ENCODE measurements around the gene SLC1A2. TPM values are rescaled to one million over a fixed set of nuclear protein-coding genes. Genes with fewer than 3 reads are reported as not detected.
A peak's percentile ranks its signal among the peaks of the same experiment; 100 is the strongest.

SLC1A2 gene
- total RNA-seq, 1 experiment from 2014 or later, result not detected

DNA sequence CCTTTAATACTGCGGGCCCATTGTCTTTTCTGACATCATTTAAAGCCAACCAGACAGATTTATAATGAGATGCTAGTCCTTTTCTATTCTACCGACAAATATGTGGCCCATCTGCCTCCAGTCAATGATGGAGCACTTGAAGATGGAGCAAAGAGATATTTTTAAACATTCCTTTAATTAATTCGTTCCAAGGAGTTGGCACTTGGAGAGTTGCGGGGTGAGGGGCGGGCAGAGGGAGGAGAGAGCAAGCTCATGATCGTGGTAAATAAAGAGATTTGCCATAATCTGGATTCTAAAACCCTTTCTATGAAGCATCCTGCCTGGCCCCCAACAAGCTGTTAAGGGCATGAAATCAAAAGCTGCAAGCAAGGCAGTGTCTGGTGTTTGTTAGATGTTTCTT is 5.0 kb downstream of the SLC1A2 start:
- DNase-seq (ENCODE audit: low spot score), result no peak

DNA sequence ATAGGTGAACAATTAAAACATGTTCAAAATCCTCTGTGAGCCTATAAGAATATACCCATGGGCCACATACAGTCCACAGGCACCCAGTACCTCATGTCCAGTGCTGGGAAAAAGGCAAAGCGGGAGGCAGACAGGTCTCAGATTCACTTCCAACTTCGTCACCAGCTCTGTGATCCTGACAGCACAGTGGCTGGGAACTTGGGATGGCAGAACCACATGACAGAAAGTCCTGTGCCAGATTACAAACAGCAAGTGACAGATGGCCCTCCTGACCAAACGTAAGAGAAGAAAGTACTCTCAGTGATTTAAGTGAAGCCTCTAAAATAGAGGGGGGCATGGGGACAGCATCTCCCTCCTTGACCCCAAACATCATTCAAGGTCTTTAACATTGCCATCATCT is 5.8 kb downstream of the SLC1A2 start:
- no peak for DNase-seq (ENCODE audit: low spot score)

DNA sequence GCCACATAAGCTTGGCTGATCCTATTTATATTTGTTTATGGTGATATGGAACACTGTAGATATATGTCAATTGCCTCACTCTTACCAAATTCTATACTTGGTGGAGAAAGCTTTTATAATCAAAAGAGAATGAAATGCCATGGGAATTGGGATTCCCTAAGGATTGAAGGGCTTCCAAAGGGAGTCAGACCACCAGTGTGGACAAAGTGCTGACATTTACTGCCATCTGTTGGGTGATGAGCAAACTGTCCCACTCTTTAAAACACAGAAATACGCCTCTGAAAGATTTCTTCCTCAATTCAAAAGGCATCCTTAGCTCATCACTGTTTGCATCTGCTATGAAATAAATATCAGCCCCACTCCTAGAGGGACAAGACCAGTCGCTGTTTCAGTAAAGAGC is 7.1 kb downstream of the SLC1A2 start:
- DNase-seq (ENCODE audit: low spot score), result peak; percentile 55

DNA sequence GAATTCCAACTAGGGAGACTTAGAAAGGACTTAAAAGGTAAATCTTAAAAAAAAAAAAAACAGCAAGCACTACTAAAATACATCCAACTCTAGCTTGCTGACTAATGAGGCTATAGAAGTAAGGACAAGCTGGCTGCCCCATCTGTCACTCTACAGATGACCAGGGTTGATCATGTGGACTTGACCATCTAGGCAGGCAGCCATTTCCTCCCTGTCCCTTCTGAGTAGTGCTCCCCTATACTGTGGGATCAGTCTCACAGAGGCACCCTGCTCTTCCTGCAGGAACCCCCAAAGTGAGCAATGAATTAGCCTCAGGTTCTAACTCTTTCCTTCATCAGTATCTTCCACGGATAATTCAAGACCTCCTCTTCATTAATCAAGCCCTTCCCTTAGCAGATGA is 12.3 kb downstream of the SLC1A2 start:
- DNase-seq (ENCODE audit: low spot score), result no peak

DNA sequence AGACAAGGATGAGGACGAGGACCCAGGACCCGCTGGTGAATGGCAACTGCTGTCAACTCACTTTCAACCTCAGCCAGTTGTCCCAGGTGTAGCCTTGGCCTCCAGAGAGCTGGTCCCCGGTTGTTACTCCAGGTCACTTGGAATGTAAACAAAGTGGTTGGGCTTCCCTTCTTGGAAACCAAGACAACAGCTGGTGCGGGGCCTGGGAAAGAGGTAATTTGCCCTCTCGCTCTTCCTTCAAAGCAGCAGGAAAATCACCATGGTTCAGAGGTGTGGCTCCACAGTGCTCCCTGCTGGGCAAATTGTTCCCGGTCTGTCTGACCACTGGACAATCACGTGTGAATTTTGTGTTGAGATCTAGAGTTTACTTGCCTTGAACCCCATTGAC is 15.0 kb downstream of the SLC1A2 start:
- DNase-seq (ENCODE audit: low spot score), result peak; percentile 62

DNA sequence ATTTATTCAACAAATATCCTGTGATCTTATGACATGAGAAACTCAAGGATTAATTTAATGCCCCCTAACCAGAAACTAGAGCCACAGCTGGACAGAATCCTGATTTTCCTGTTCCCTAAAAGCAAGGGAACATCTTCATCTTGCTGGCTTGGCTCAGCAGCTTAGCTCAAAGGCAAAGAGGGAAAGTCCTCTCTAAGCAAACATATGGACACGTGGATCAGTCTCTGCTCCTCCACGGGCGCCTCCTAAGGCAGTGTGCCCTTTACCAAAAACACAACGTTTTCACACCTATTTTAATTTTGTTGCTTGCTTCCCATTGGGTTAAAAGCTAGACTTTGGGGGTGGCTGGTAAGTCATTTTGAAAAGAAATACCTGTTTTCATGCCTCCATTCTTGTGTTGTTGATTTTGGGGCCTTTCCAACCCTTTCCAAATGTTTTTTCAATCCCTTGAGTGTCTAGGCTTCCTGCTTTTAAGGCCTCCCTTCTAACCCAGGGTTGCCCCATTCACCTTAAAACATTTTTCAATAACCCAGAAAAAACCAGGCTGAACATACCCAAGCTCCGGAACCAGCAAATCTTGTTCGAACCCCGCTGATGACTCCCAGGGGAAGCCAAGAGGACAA is 15.5 kb downstream of the SLC1A2 start:
- no peak for DNase-seq (ENCODE audit: low spot score)

DNA sequence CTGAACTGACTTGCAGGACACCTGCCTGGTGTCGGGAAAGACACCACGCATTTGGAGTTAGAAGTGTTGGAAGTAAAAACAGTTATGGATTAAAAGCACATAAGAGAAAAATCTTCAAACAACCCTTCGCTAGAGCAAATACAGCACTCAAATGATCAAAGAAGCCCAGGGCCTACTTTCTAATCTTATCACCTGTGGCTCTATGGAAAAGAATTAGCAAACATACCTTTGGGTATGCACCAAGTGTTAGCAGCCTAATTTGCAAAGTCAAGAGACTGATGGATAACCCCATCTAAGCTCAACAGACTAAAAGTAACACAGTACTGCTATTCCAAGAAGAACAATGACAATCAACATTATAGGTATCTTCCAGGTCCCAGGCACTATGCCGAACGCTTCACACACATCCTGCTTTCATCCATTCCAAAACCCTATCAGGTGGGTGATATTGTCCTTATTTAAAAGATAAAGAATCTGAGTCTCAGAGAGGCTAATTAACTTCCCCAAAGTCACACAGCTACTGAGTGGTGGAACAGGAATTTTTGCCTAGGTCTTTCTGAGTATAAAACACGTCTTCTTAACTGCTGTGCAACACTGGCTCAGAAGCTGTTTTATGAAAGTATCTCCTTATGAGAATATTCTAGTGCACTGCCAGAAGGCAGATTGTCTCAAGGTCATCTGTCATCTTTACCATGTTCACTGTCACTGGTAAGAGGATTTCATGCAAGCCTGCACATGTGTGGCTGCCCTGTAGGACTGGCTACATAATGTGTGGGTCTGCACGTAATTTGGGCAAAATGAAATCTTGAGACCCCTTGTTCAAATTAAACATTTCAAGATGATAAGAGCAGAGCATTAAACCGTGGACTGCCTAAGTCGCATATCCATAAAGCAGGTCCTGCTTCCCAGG is 16.4 kb downstream of the SLC1A2 start:
- no peak for DNase-seq (ENCODE audit: low spot score)

DNA sequence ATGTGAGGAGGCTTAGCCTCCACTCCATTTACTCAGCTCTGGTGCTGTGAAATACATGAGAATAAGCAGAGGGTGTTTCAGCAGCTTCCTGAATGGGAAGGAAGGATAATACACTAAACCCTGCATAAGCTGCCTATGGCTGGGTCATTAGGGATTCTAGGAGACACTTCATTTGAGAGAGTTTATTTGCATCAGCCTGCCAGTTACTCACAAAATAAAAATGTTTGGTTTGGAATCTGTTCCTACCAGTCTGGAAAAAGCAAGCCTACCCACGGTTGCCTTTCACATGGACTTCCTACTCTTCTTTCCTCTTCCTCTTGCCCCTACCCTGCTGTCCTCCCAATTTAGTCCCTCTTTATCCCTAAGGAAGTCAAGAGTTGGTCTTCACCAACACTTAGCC is 20.5 kb downstream of the SLC1A2 start:
- DNase-seq (ENCODE audit: low spot score), result no peak

DNA sequence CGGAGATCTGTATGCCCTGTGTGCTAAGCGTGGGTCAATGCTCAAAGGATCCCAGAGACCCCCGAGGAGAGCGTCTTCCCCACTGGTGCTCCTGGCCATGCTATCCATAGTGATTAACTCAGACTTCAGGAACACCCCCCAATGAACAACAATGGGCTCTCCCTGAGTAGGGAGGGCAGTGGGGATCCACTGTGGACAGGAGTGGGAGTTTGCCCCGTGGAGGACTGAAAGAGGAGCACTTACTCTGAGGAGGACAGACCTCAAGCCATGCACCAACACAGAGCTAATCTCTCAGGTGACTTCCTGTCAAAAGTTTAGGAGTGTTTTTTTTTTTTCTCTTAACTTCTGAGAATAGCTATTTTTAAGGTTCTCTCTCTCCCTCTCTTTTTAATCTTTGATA is 24.4 kb downstream of the SLC1A2 start:
- no peak for DNase-seq (ENCODE audit: low spot score)

DNA sequence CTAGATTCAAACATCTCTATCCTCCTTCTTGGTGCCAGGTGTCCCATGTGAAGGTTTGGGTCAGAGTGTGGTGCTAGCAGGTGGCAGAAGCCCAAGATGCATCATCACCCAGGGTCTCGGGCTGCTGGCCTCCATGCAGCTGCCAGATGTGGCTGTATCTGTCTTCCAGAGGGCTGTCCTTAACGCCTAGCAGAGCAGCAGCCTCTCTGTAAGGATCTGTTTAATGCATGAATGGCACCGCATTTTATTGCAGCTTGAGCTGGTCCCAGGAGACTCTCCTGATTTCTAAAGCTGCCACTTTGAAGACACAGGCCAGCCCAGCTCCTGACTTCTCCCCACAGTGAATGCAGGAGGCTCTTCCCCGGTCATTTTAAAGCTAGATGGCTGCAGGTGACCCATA is 26.3 kb downstream of the SLC1A2 start:
- no peak for DNase-seq (ENCODE audit: low spot score)

DNA sequence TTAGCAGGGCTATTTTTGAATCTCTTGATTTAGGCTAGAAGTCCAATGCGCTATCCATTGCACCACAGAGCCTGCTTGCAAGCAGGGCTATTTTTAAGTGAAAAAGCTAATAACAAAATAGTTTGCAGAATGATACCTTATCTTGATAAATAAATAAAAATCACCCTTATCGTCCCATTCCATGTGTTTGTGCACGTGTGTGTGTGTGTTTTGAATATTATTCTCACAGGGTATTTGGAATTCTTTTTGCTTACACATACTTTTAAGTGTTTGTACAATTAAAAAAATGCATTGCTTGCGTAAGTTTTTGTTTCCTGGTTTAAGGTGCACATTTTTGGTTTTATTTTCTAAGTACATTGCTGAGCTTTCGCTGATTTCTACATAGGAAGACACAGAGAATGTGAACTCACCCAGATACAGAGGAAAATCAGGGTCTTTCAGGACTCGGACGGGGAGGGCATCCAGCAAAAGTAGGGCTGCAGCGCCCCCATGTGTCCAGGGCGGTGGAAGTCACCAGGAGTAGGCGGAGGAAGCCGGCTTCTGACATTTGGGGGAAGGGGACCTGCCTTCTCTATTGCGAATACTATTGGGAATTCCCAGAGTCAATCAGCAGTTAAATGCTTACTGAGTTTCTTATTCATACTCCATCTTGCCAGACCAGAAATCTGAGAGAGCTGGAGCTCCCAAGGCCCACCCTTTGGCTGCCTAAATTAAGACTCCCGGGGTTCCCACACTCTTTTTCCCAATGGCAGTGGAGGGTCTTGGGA is 27.3 kb downstream of the SLC1A2 start:
- DNase-seq (ENCODE audit: low spot score), result peak; percentile 90

DNA sequence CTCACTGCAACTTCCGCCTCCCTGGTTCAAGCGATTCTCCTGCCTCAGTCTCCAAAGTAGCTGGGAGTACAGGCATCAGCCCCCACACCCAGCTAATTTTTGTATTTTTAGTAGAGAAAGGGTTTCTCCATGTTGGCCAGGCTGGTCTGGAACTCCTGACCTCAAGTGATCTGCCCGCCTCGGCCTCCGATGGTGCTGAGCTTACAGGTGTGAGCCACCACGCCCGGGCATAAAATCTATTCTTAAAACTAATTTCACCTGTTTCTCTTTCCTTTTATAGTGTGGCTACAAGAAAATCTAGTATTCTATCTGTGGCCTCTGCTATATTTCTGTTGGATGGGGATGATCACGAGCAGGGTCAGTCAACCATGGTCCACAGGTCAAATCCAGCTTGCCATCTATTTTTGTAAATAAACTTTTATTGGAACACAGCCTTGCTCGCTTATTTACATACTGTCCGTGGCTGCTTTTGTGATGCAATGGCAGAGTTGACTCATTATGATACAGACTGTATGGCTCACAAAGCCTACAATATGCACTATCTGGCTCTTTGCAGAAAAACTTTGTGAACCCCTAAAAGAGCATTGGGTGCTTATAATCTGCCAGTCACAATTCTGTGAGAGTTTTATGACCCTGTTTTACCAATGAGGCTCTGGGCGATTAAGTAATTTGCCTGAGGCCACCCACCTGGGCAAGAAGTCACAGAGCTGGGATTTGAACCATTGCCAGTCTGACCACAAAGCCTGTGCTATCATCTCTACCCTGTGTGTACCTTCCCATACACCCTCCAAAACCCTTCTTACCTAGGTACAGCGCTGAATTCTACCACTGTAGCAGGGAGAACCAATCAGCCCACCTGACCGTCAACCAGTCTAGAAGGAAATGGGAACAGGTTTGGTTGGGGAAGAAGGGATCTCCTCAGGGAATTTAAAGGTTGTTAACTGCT is 28.3 kb downstream of the SLC1A2 start:
- peak; percentile 66 for DNase-seq (ENCODE audit: low spot score)

DNA sequence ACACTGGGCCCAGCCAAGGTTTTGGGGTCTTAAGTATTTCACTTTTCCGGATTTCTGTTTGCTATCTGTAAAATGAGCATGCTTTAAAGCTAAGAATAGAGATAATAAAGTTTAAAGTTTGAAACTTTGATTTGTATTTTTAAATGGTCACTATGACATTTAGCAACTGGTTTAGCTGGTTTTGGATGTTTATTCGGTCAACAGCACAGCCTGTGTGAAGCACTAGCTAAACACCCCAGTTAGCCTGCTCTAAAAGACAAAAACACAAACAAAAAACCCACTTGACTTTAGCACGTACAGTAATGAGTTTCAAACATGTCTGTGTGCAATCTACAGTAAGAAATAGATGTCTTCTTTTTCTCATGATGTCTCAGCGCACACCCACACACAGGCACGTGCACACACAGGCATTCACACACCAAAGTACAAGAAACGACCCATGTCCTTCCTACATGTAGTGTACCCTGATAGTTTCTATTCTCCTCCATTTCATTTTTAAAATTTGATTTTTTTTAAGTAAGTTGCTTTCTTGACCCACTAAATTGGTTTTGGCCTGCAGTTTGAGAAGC is 29.4 kb downstream of the SLC1A2 start:
- DNase-seq (ENCODE audit: low spot score), result peak; percentile 58

DNA sequence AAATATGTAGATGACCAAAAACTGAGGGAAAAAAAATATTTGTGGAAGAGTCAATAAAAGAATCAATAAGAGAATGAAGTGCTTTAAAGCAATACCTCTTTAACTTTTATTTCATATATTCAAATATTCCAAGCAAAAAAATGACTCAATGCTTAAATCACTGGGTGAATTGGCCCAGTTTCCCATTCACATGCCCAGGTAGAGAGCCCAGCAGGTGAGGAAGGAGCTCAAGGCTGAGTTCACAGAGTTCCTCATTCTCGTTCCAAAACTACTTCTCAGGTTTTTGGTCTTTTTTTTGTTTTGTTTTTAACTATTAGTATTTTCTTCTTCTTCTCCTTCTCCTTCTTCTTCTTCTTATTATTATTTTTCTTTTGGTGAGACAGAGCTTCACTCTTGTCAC is 30.2 kb downstream of the SLC1A2 start:
- no peak for DNase-seq (ENCODE audit: low spot score)

DNA sequence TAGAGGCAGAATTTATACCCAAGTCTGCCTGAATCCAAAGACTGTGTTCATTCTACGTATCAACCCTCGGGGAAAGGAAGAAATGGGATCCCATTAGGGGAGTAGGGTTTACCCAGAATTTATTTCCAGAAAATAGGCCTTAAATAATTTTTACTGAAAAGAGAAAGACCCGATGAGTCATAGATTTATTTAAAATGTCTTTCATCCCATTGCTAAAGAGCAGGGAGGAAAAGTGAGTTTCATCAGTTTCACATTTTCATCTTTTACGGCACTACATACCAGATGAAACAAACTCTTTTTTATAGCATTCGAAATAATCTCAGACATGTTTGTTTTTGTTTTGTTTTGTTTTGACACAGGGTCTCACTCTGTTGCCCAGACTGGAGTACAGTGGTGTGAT is 31.3 kb downstream of the SLC1A2 start:
- no peak for DNase-seq (ENCODE audit: low spot score)

DNA sequence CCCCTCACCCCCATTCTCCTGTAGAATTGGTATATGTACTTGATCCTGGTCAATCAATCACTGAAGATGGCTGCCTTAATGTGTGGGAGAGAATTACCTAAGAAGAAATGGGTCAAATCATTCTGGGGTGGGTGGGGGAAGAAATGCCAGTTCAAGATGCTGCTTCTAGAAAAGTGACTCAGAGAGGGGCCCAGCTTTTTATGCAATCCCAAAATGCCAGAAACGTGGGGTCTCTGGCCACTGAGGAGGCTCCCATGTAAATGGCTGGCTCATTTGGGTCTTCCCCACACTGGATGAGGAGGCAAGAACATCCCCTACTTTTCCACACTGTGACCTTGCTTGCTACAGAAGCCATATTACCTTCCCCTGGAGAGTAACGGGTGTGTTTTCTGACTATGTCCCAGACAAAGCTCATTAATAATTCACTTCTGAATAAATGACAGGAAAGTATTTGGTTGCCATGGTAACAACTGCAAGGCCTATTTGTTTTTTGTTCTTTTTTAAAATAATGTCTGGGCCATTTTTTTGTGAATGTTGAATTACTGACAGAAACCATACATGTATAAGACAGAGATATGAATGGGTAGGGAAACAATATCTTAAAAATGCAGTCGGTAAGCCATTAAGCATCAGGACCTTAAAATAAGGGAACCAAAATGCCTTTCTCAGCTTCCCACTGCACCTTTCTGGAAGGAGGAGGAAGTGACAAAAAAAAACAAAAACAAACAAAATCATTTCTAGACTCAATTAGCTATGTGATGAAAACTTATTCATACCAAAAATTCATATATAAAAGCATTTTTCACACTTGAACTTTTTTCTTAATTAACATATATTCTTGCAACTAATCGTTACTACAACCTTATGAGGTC is 32.0 kb downstream of the SLC1A2 start:
- DNase-seq (ENCODE audit: low spot score), result peak; percentile 33

DNA sequence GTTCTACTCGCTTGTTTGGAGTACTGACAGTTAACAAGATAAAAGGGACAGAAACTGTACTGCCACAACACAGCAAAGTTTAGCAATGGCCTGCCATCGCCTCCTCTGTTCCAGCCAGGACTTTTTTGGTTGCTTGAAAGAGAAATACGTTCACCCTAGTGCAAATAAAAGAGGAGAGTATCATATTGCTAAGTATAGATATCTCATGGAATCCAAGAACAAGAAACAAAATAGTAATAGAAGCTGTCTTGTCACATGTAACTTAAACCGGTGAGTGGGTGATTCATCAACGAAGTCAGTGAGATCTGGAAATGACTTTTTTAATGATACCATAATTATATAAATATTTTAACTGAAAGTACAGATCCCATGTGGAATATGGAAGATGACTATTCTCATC is 35.4 kb downstream of the SLC1A2 start:
- no peak for DNase-seq (ENCODE audit: low spot score)

DNA sequence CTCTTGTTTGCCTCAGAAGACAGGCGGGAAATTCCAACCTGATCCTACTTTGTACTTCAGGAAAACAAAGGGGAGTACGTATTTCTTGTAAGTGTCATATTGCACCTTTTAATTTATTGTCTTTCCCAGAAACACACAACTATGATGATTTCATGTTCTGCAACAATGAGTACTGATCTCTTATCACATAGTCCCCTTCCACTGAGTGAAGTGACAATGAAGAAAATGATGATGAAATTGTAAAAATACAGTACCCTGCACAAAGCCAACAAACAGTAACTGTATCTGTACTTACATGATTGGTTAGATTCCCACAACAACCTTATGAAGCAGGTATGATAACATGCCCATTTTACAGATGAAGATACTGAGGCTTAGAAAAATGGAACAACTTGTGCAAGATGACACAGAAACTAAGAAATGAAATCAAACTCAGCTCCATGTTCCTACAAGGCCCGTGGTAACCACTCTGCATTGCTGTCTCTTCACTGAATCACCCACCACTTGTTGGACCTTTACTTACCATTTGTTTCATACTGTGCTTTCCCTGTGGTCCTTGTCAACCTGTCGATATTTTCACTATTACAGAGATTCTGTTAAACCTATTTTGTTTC is 37.5 kb downstream of the SLC1A2 start:
- no peak for DNase-seq (ENCODE audit: low spot score)

DNA sequence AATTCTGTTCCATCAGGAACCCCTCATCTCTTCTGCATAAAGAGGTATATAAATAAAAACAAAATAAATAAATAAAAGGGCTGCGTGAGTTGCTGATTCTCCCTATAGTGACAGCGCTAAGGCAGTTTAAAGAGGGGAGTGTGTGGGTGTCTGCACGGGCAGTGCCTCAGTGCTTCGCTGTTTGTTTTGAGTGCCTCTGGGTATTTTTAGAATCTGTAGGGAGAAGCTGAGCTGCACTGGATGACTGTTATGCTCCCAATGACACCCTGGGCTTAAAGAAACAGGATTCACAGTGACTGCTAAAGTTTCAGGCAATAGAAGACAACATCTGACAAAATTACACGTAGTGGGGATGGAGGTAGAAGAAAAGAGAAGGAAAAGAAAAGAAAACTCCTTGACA is 38.8 kb downstream of the SLC1A2 start:
- no peak for DNase-seq (ENCODE audit: low spot score)

DNA sequence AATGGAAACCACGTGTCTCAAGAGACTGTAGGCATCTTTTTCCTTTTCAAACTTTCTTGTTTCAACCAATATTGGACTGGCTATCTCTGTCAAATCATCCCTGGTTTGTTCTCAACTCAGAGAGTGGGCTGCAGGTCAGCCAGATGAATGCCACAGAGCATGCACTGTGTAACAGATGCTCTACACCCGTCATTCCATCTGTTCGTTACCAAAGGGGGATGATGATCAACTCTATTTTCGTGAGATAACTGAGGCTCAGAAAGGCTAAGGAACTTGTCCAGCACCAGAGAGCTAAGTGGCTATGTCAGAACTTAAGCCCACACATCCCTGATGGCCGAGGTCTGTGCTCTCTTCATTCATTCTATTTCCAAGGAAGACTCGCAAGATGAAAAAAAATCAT is 42.1 kb downstream of the SLC1A2 start:
- no peak for DNase-seq (ENCODE audit: low spot score)
